Measurements from ENCODE around the gene C8B.

DNA sequence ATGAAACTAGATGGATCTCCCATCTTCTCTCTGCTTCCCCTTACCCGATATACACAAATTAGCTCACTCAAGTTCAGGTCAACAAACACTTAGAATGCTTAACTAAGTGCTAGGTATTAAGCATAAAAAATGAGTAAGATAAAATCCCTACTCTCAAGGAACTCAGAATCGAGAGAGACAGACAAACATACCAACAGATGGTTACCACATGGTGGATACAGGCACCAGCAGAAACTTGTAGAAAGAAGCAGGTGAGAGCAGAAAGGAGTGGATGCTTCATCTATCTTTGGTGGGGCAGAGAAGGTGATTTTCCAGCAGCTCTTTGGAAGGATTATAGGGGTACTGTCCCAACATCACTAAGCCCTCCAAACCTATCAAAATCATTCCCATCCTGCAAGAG, 32.2 kb downstream of the C8B start:
- TF ChIP-seq POLR2A (IDR thresholded peaks at IDR 0.05) (no peak), POLR2AphosphoS5 (IDR thresholded peaks at IDR 0.05) (no peak)
- TF ChIP-seq, protein P1, sequence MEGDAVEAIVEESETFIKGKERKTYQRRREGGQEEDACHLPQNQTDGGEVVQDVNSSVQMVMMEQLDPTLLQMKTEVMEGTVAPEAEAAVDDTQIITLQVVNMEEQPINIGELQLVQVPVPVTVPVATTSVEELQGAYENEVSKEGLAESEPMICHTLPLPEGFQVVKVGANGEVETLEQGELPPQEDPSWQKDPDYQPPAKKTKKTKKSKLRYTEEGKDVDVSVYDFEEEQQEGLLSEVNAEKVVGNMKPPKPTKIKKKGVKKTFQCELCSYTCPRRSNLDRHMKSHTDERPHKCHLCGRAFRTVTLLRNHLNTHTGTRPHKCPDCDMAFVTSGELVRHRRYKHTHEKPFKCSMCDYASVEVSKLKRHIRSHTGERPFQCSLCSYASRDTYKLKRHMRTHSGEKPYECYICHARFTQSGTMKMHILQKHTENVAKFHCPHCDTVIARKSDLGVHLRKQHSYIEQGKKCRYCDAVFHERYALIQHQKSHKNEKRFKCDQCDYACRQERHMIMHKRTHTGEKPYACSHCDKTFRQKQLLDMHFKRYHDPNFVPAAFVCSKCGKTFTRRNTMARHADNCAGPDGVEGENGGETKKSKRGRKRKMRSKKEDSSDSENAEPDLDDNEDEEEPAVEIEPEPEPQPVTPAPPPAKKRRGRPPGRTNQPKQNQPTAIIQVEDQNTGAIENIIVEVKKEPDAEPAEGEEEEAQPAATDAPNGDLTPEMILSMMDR (IDR thresholded peaks at IDR 0.05) = no peak

All from prostate gland (tissue), 2 donors.